Measurements from ENCODE around the gene SAXO2.
"Not testable (repeated sequence)": the region's sequence is repeated elsewhere in the genome, so short reads cannot be mapped to it uniquely, and the experiment has no call there.

DNA sequence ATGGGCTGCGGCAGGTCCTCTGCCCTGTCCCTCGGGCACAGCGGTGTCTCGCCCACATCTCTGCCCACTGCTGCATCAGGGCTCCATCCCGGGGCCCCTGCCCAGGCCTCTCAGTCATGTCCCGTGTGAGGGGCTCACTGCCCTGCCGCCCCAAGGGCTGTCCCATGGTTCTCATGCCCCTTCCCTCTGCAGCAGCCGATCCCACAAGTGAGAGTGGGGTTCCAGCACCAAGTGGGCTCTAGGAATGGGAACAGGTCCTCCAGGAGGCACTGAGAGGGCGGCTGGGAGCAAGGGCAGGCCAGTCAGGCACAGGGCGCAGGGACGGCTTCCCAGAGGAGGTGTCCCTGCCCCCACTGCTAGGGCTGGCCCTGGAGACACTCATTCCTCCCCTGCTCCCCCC, 68.3 kb downstream of the SAXO2 start:
- not testable (repeated sequence) for TF ChIP-seq ZNF274 (IDR thresholded peaks at IDR 0.05; ENCODE audit: low read depth, low read length); YY1 (IDR thresholded peaks at IDR 0.05; ENCODE audit: insufficient read depth, insufficient read length)
